Osteoblast (primary cell): ENCODE data around the gene FADS6. TPM values are rescaled to one million over a fixed set of nuclear protein-coding genes. Genes with fewer than 3 reads are reported as not detected.
A peak's percentile ranks its signal among the peaks of the same experiment; 100 is the strongest.

ENCODE experiments used
- DNase-seq: peaks from one replicate; pipeline ENCODE4 v3.0.0; 2011; ENCODE audit warnings: low spot score, mixed read lengths; ENCODE audit not compliant: insufficient read length; ENCODE audit errors: missing footprints
- H2AFZ ChIP-seq: 2 replicates; pipeline ENCODE4 v1.6.0; 2011; ENCODE audit warnings: mild to moderate bottlenecking, low read length
- H3K27ac ChIP-seq: 2 replicates; pipeline ENCODE4 v1.5.1; 2011; ENCODE audit warnings: mild to moderate bottlenecking, low read depth, low read length, moderate library complexity
- H3K27me3 ChIP-seq: 2 replicates; pipeline ENCODE4 v1.6.0; 2012; ENCODE audit warnings: mild to moderate bottlenecking, control low read depth, inconsistent platforms, low read length, moderate library complexity; ENCODE audit not compliant: insufficient read depth
- H3K36me3 ChIP-seq: 2 replicates; pipeline ENCODE4 v1.5.1; 2011; ENCODE audit warnings: mild to moderate bottlenecking, low read length, control low read depth, moderate library complexity; ENCODE audit not compliant: insufficient read depth
- H3K4me1 ChIP-seq: 2 replicates; pipeline ENCODE4 v1.5.1; 2011; ENCODE audit warnings: mild to moderate bottlenecking, low read length, control low read depth, moderate library complexity; ENCODE audit not compliant: insufficient read depth
- H3K4me2 ChIP-seq: 2 replicates; pipeline ENCODE4 v1.6.0; 2011; ENCODE audit warnings: mild to moderate bottlenecking, low read length; ENCODE audit not compliant: insufficient read depth
- H3K4me3 ChIP-seq: fragments of 200-600 bp; sonication (generic); 3 replicates; pipeline ENCODE4 v1.5.1; 2012; ENCODE audit warnings: mild to moderate bottlenecking, low read length, inconsistent platforms; ENCODE audit not compliant: insufficient read depth
- H3K79me2 ChIP-seq: 2 replicates; pipeline ENCODE4 v1.6.0; 2012; ENCODE audit warnings: mild to moderate bottlenecking, low read length, control low read depth, inconsistent platforms; ENCODE audit not compliant: insufficient read depth
- H3K9me3 ChIP-seq: 2 replicates; pipeline ENCODE4 v1.5.1; 2011; ENCODE audit warnings: low read depth, low read length, control low read depth
- H4K20me1 ChIP-seq: 2 replicates; pipeline ENCODE4 v1.6.0; 2012; ENCODE audit warnings: mild to moderate bottlenecking, low read length, control low read depth; ENCODE audit not compliant: insufficient read depth
- CTCF ChIP-seq: IDR thresholded peaks from 2 replicates; pipeline ENCODE4 v1.5.1; 2011; ENCODE audit warnings: mild to moderate bottlenecking, low read depth, low read length, moderate library complexity; ENCODE audit errors: extremely low read depth
- total RNA-seq: library from RNA; depleted of rRNA; stranded (reverse); fragments of >200 nt; gene quantifications from 2 replicates; pipeline ENCODE4 v1.2.3, GENCODE V29; 2012

FADS6 gene
- total RNA-seq, 1 donor, result not detected

GRCh38 chr17:74878658-74879057 is 14.8 kb downstream of the FADS6 start:
- DNase-seq, result no peak
- no peaks in the 10 kb centered on the region for H3K79me2 ChIP-seq
- no peak overlapping the region for H3K4me2 ChIP-seq
- no peaks in the 10 kb centered on the region for H3K36me3 ChIP-seq
- H3K27ac ChIP-seq, result no peak overlapping the region
- no peaks in the 10 kb centered on the region for H3K9me3 ChIP-seq
- TF ChIP-seq CTCF, result no peak
- peaks cover 6% of the 10 kb centered on the region for H3K4me1 ChIP-seq
- no peaks in the 10 kb centered on the region for H4K20me1 ChIP-seq
- H3K27me3 ChIP-seq, result peaks cover 28% of the 10 kb centered on the region
- no peak overlapping the region for H3K4me3 ChIP-seq
- no peak overlapping the region for H2AFZ ChIP-seq

GRCh38 chr17:74877592-74878548 is 15.6 kb downstream of the FADS6 start:
- no peak for DNase-seq
- Histone ChIP-seq H3K79me2 (no peaks in the 10 kb centered on the region), H3K4me3 (no peak overlapping the region), H3K9me3 (no peaks in the 10 kb centered on the region), H3K27ac (no peak overlapping the region), H4K20me1 (no peaks in the 10 kb centered on the region), H2AFZ (no peak overlapping the region), H3K36me3 (no peaks in the 10 kb centered on the region), H3K4me1 (peaks cover 8% of the 10 kb centered on the region), H3K4me2 (no peak overlapping the region), H3K27me3 (peaks cover 24% of the 10 kb centered on the region)
- TF ChIP-seq CTCF, result no peak

- Histone ChIP-seq H4K20me1 (no peaks in the 10 kb centered on the region), H3K79me2 (peaks cover 12% of the 10 kb centered on the region), H3K4me1 (peaks cover 19% of the 10 kb centered on the region), H3K4me2 (no peak overlapping the region), H2AFZ (peak overlapping the region; percentile 14), H3K27me3 (peaks cover 14% of the 10 kb centered on the region), H3K9me3 (no peaks in the 10 kb centered on the region), H3K36me3 (no peaks in the 10 kb centered on the region), H3K4me3 (no peak overlapping the region), H3K27ac (no peak overlapping the region)
- TF ChIP-seq CTCF, result no peak
- DNase-seq, result no peak
Measured at GRCh38 chr17:74875977-74876593, 17.3 kb downstream of the FADS6 start.
